LNCAP (cell line): ENCODE measurements around the gene SLCO2B1.

Source experiments
- TF ChIP-seq, protein P1 (sequence below): fragments of 450-650 bp; IDR thresholded peaks from 2 replicates; pipeline ENCODE4 v1.5.1; 2017; ENCODE audit warnings: mild to moderate bottlenecking

The SLCO2B1 gene

DNA sequence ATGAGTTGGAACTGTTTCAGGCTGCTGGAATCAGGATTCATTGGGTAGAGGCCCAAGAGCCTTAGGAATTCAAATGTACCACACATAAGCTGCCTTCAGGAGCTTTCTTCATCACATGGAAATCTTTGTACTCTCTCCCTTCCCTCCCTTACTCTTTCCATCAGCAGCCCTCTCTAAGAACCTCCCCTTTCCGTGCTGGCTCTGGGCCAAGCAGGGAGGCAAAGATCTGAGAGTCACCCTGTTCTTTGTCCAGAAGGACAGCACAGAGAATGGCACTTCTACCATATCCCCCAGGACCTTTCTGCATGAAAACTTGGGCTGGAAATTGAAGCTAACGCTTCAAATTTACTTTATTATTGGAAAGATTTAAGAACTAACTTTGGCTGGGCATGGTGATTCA, 69.0 kb downstream of the SLCO2B1 start:
- TF ChIP-seq, protein P1, sequence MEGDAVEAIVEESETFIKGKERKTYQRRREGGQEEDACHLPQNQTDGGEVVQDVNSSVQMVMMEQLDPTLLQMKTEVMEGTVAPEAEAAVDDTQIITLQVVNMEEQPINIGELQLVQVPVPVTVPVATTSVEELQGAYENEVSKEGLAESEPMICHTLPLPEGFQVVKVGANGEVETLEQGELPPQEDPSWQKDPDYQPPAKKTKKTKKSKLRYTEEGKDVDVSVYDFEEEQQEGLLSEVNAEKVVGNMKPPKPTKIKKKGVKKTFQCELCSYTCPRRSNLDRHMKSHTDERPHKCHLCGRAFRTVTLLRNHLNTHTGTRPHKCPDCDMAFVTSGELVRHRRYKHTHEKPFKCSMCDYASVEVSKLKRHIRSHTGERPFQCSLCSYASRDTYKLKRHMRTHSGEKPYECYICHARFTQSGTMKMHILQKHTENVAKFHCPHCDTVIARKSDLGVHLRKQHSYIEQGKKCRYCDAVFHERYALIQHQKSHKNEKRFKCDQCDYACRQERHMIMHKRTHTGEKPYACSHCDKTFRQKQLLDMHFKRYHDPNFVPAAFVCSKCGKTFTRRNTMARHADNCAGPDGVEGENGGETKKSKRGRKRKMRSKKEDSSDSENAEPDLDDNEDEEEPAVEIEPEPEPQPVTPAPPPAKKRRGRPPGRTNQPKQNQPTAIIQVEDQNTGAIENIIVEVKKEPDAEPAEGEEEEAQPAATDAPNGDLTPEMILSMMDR: no peak

DNA sequence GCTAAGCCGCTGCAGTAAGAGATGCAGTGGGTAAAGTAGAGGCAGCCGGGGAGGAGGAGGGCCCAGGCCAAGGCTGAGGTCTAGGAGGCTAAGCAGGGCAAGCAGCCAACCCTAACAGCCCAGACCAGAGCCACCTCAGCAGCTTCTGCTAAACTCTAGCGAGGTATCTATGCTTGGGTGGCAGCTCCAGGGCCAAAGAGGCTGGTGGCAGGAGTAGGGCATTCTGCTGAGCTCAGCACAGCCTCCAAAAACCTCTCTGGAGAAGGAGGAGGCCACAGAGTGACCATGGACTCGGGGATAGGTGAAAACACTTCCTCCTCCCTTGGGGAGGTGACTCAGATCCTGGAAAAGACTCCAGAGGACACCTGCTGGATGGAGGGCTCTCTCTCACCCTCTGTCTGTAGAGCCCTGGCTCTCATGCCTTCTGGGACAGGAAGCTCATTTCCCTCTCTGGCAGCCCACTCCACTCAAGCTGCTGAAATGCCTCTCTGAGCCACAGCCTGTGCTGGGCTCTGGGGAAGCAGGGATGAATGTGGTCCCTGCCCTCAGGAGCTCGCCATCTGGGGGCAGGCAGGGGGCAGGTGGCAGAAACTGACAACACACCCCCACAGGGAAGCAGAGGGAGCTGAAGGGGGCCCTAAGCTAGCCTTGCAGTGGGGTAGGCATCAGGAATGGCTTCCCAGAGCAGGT, 73.2 kb downstream of the SLCO2B1 start:
- TF ChIP-seq, protein P1: no peak

DNA sequence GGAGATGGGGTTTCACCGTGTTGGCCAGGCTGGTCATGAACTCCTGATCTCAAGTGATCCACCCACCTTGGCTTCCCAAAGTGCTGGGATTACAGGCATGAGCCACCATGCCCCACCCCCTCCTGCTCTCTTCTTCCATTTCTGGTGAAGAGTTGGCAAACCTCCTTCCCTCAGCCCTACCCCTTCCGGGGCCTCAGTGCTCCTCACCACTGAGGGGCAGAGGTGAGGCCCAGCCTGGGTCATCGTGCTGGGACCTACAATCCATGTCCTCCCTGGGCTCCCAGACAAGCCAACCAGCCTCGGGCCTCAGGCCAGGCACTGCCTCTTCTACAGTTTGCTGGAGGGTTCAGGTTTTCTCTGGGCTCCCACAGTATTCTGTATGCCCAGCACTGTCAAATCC, 74.9 kb downstream of the SLCO2B1 start:
- TF ChIP-seq, protein P1: no peak

DNA sequence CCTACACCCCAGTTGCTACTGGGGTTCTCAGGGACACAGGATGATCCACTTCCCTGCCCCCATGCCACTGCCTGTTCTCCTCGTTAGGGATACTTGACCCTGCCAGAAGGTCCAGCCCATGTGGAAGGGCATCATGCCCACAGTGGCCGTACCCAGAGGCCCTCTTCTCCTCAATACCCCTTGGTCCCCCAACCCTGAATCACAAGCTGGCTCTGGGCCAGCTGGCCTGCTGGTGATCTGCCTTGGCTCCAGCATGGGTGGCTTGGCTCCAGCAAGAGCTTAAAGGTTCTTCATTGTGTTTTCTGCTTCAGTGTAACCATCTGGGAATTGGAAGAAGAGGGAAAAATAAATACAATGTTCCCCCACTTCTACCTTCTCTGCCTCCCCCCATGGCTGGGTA, 78.6 kb downstream of the SLCO2B1 start:
- TF ChIP-seq, protein P1: no peak

DNA sequence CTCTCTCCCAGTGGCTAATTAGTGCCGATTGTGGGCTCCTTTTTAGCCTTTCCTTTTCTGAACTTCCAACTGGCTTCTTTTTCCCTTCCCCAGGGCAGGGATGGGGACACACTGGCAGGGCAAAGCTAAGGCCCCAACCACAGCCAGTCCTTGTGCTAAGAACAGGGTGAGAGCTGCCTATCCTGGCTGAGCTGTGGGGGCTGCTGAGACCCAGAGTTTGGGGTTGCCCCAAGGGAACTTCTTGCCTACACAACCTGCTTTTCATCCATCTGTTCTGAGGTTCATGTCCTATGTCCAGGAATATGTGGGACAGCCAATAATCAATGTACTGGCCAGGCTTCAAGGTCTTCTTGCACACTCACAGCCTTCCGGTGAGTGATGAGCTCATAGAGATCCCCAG, 79.7 kb downstream of the SLCO2B1 start:
- TF ChIP-seq, protein P1: no peak

DNA sequence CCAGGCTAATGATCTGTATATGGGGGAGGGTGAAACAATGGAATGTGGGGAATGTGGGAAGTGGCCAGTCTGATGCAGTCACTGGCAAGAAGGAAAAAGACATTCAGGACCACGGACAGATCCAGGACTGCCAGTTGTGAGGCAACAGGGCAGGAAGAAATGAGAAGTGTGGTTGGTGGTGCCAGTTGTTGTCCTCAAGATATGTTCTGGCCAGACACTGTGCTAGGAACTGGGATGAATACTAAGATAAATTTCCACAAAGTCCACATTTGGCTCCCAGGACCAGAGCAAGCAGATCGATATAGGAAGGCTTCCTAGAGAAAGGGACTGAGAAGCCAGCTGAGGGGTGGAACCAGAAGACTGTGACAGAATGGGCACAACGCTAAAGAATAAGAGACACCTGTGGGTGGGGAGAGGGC, 82.9 kb downstream of the SLCO2B1 start:
- TF ChIP-seq, protein P1: no peak

DNA sequence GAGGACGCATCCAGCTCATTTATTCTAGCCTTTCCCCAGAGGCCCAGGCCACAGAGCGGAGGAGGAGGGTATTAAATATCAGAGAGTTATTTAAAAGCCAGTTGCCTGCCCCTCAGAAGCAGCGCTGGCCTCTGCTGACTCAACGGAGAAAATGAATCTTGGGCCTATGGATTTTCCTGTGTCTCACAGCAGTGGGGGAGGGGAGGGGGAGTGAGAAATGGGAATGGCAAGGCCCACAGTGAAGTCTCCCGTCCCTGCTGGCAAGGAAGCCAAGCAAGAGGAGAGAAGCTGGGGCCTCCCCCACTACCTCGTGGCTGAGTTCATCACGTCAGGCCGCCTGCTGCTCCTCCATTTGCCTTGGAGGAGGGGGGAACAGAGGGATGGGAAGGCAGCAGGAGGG, 85.2 kb downstream of the SLCO2B1 start:
- TF ChIP-seq, protein P1: no peak

DNA sequence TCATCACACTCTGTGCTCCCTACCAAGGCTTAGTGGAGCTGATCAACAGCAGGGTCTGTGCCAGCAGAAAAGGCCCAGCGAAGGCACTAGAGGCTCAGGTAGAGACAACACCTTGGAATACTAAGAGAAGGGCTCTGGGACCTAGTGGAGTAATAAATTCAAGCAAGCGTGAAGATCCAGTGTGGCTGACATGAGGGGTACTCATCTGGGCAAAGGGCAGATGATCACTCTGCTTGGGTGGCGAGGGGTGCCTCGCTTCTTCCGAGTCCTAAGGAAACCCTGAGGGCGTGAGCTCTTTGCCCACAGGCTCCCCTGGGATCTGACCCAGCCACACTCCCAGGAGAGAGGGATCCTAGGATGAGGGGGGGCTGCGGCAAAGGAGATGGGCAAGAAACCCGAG, 86.1 kb downstream of the SLCO2B1 start:
- TF ChIP-seq, protein P1: no peak
